Retinal pigment epithelial cell (primary cell): ENCODE measurements around the gene SLC17A9.

Experiments
- DNase-seq: peaks from one replicate; pipeline ENCODE4 v3.0.0-alpha.2; 2010; ENCODE audit warnings: low read depth
- H3K4me3 ChIP-seq: 2 replicates; pipeline ENCODE4 v1.5.1; 2011; ENCODE audit warnings: mild to moderate bottlenecking, low read length, control low read depth, moderate library complexity
- TF ChIP-seq, protein P1 (sequence below): conservative IDR thresholded peaks from 2 replicates; pipeline ENCODE4 v1.5.1; 2011; ENCODE audit warnings: low read depth, low read length, control low read depth, inconsistent platforms

Gene SLC17A9

DNA sequence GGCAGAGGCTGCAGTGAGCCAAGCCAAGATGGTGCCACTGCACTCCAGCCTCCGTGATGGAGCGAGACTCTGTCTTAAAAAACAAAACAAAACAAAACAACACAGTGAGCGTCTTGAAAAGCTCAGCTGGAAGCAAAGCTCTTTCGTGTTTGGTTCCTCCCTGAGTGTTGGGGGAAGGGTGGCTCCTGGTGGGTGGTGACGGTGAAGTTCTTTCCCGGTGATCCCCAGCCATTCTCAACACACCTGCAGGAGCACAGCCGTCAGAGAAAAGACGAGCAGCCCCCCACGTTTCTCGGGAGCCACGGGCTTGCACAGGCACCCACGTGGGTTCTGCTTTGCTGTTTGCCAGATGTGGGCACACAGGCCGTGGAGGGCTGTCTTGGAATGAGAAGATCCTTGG lies 51.0 kb downstream of the SLC17A9 start:
- TF ChIP-seq, protein P1, sequence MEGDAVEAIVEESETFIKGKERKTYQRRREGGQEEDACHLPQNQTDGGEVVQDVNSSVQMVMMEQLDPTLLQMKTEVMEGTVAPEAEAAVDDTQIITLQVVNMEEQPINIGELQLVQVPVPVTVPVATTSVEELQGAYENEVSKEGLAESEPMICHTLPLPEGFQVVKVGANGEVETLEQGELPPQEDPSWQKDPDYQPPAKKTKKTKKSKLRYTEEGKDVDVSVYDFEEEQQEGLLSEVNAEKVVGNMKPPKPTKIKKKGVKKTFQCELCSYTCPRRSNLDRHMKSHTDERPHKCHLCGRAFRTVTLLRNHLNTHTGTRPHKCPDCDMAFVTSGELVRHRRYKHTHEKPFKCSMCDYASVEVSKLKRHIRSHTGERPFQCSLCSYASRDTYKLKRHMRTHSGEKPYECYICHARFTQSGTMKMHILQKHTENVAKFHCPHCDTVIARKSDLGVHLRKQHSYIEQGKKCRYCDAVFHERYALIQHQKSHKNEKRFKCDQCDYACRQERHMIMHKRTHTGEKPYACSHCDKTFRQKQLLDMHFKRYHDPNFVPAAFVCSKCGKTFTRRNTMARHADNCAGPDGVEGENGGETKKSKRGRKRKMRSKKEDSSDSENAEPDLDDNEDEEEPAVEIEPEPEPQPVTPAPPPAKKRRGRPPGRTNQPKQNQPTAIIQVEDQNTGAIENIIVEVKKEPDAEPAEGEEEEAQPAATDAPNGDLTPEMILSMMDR: no peak
- no peak overlapping the region for H3K4me3 ChIP-seq
- DNase-seq: no peak

GRCh38 chr20:63004607-63005364 lies 52.3 kb downstream of the SLC17A9 start:
- no peak for DNase-seq
- no peak overlapping the region for H3K4me3 ChIP-seq
- TF ChIP-seq, protein P1: no peak

DNA sequence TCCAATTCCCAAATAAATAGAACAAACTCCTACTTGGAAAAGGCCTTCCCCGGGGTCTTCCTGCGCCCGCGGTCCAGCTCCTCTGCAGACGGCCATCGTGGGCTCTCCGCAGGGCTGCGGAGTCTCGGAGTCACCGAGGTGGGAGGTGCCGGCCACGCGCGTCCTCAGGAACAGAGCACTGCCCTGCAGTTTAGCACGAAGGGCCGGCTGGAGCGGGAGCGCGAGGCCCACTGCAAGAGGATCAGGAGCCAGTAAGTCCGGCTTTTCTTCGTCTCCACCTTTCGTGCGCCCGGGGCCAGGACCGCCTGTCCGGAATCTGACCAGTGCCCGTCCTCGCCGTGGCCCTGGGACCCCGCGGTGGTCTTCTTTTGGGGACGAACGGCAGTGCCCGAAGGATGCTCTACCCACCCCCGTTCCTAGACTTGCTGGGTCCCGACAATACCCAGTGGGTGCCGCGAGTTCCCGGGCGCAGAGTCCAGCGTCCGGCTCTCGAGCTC lies 52.9 kb downstream of the SLC17A9 start:
- H3K4me3 ChIP-seq: no peak overlapping the region
- TF ChIP-seq, protein P1: no peak
- DNase-seq: no peak

DNA sequence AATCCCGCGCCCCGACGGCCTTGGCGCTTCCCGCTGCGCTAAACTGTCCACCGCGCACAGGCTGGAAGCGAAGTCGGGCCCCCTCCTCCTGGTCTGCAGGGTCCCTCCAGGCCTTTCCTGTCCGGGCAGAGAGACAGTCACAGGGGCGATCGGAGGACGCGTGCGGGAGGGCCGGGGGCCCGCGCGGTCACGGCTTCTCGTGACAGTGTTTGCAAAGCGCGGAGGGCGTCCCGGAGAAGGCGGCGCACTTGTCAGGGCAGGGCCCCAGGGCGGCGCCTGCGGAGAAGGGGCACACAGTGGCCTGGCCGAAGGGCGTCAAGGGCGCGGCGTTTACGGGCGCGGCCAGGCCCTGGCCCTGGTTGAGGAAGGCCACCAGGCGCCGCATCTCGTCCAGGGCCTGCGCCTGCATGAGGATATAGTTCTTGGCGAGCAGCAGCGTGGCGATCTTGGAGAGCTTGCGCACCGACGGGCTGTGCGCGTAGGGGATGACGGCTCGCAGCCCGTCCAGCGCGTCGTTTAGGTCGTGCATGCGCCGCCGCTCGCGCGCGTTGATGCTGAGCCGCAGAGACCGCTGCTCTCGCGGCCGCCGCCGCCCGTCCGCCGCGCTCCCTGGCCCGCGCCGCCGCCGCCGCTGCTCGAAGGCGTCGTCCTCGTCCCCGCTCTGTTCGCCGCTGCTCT lies 53.5 kb downstream of the SLC17A9 start:
- no peak for DNase-seq
- H3K4me3 ChIP-seq: no peak overlapping the region
- TF ChIP-seq, protein P1: no peak

DNA sequence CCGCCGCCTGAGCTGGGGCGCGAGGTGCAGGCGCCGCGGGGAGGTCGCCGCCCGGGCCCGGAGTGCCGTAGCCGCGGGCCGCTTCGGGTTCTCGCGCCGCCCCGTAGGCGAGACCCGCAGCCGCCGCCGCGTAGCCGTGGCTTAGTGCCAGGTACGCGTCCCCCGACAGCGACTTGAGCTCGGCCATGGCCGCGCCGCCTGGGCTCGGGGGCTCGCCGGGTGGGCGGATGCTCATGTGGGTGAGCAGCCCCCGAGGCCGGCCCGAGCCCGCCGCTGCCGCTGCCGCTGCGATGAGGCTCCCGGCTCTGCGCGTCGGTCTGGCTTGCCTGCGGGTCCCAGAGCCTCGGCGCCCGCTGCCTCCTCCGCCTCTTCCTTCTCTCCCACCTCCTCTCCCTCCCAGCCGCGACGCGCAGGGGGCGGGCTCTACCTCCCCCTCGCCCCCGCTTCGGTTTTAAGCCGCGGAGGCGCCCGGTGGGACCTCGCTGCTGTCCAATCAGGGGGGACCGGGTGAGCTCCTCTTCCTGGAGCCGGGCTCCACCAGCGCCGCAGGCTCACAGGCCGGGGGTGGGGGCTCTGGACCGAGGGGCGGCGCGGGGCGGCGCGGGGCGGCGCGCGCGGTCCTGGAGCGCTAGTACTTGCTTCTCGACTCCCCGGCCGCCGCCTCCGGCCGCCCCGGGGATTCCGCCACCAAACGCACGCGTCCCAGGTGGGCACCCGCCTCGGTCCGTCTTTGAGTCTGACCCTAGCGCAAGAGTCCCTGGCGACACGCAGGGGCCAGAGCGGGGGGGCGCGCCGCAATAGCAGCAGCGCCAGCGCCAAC lies 54.2 kb downstream of the SLC17A9 start, which contains the start of gene BHLHE23:
Gene BHLHE23 (minus strand): TSS at position 425 of the 820 bp plus-strand sequence. CDS start 190 bp downstream, at position 235.
- DNase-seq: no peak
- no peak within 1 kb of the TSS for H3K4me3 ChIP-seq
- TF ChIP-seq, protein P1: no peak

- DNase-seq: no peak
- TF ChIP-seq, protein P1: no peak
- H3K4me3 ChIP-seq: no peak overlapping the region
Measured at GRCh38 chr20:63007360-63007645, 54.8 kb downstream of the SLC17A9 start.
